Ascending aorta (tissue), 2 donors: ENCODE results near the gene SAYSD1. TPM values are rescaled to one million over a fixed set of nuclear protein-coding genes. Genes with fewer than 3 reads are reported as not detected.

Experiments used
- DNase-seq, 2 donors: peaks; one replicate each; pipeline ENCODE4 v3.0.0-alpha.2; 2019; ENCODE audit warnings: low spot score in 2 of 2
- H3K27ac ChIP-seq, 2 donors: fragments of 200-600 bp; sonication (generic); one replicate each; pipeline ENCODE4 v1.5.1; 2016 to 2017; ENCODE audit warnings: mild to moderate bottlenecking in 1 of 2
- H3K27me3 ChIP-seq: fragments of 200-600 bp; sonication (generic); one replicate; pipeline ENCODE4 v1.5.1; 2017
- H3K36me3 ChIP-seq, 2 donors: fragments of 200-600 bp; sonication (generic); one replicate each; pipeline ENCODE4 v1.5.1; 2016
- H3K4me1 ChIP-seq, 2 donors: fragments of 200-600 bp; sonication (generic); one replicate each; pipeline ENCODE4 v1.5.1; 2016 to 2017; ENCODE audit warnings: mild to moderate bottlenecking in 1 of 2
- H3K4me3 ChIP-seq, 2 donors: fragments of 200-600 bp; sonication (generic); one replicate each; pipeline ENCODE4 v1.5.1; 2016 to 2017; ENCODE audit warnings: mild to moderate bottlenecking in 1 of 2
- H3K9me3 ChIP-seq, 2 donors: fragments of 200-600 bp; sonication (generic); one replicate each; pipeline ENCODE4 v1.5.1; 2016
- intact Hi-C: fragments of 100-400 bp; cut with DNase I; formaldehyde crosslinking; loops from one replicate; pipeline ENCODE4 v1.15.1; 2023
- total RNA-seq: library from RNA; depleted of rRNA; stranded (reverse); fragments of >200 nt; gene quantifications from one replicate; pipeline ENCODE4 v1.1.0, GENCODE V29; 2016
- TF ChIP-seq, protein P1 (sequence below), 3 experiments: fragments of 200-600 bp in 2 of 3; fragments of 450-650 bp in 1 of 3; sonication (generic) in 2 of 3; IDR thresholded peaks; one replicate each; pipeline ENCODE4 v1.5.1; 2016 to 2019; ENCODE audit warnings: antibody characterized with exemption in 3 of 3, mild to moderate bottlenecking in 1 of 3, moderate library complexity in 1 of 3

SAYSD1 gene
- total RNA-seq, 1 donor from 2014 or later: 2.1 TPM

DNA sequence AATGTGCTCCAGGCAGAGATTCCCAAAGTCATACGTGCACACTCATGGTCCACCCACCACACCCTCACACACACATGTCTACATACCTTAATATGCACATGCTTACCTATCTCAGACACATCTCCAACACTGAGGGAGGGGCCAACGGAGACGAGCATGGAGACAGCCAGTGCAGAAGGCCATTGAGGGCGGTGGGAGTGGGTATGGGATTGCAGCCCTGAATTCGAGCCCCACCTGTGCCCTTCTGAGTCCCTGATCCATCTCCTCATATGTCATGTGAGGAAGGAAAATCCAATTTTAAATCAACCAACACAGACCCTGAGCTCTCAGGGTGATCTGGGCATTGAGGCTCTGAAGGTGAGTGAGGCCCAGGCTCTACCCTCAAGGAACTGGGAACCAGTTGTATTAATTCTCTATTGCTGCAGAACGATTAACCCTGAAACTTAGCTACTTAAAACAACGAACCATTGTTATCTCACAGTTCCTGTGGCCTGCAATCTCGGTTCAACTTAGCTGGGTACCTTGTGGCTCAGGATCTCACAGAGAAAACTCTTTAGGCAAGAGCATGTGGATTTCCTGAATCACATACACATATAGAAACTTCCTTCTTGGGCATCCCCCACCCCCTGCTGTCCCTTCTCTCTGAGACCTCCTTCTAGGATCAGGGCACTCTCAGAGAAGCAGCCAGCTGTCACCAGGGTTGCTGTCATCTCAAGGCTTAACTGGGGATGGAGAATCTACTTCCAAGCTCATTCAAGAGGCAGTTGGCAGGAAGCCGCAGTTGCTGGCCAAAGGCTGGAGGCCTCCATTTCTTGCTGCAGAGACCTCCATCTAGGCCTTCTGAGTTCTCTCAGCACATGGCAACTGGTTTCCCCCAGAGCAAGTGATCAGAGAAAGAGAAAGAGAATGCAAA is 38.1 kb downstream of the SAYSD1 start:
- TF ChIP-seq, protein P1, sequence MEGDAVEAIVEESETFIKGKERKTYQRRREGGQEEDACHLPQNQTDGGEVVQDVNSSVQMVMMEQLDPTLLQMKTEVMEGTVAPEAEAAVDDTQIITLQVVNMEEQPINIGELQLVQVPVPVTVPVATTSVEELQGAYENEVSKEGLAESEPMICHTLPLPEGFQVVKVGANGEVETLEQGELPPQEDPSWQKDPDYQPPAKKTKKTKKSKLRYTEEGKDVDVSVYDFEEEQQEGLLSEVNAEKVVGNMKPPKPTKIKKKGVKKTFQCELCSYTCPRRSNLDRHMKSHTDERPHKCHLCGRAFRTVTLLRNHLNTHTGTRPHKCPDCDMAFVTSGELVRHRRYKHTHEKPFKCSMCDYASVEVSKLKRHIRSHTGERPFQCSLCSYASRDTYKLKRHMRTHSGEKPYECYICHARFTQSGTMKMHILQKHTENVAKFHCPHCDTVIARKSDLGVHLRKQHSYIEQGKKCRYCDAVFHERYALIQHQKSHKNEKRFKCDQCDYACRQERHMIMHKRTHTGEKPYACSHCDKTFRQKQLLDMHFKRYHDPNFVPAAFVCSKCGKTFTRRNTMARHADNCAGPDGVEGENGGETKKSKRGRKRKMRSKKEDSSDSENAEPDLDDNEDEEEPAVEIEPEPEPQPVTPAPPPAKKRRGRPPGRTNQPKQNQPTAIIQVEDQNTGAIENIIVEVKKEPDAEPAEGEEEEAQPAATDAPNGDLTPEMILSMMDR (IDR thresholded peaks at IDR 0.05): no peak
- no peak overlapping the region for H3K27ac ChIP-seq
- H3K27me3 ChIP-seq: no peaks in the 10 kb centered on the region
- intact Hi-C loops: no loop called here
- no peaks in the 10 kb centered on the region for H3K9me3 ChIP-seq
- no peak overlapping the region for H3K4me3 ChIP-seq
- H3K4me1 ChIP-seq: no peaks in the 10 kb centered on the region
- DNase-seq: no peak
- H3K36me3 ChIP-seq: no peaks in the 10 kb centered on the region

DNA sequence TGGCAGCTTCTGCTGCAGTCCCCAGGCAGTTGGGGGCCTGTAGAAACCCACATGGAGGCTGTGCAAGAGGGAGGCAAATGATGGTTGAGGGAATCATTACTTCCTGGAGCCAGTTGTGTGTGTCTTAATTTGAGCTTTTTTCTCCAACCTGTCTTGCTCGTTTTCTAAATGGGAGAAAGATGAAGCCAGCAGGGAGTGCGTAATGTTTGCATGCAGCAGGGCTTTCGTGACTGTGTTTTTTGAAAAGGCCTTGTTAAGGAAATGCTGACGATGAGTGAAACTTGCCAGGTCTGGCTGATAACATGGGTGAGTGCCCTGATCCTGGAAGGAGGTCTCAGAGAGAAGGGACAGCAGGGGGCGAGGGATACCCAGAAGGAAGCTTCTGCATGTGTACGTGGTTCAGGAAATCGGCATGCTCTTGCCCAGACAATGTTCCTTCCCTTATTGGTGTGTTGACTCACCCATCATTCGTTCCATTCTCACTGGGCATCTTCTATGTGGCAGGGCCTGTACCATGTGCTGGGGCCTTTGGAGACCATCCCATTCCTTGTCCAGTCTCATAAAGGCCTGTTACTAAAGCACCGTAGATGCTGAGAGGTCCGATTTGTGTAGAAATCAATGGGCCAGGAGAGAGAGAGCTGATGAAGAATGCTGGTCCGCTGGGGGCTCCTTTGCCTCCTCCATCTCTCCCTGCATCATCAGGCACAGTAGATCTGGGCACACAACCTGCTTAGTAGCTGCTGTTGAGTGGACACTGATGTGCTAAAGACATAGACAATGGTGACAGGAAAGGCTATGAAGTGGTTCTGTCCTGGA is 39.0 kb downstream of the SAYSD1 start:
- intact Hi-C loops: no loop called here
- Histone ChIP-seq H3K27me3 (no peaks in the 10 kb centered on the region), H3K36me3 (no peaks in the 10 kb centered on the region), H3K4me3 (no peak overlapping the region), H3K27ac (no peak overlapping the region), H3K4me1 (no peaks in the 10 kb centered on the region), H3K9me3 (no peaks in the 10 kb centered on the region)
- TF ChIP-seq, protein P1 (IDR thresholded peaks at IDR 0.05): no peak
- DNase-seq: no peak

DNA sequence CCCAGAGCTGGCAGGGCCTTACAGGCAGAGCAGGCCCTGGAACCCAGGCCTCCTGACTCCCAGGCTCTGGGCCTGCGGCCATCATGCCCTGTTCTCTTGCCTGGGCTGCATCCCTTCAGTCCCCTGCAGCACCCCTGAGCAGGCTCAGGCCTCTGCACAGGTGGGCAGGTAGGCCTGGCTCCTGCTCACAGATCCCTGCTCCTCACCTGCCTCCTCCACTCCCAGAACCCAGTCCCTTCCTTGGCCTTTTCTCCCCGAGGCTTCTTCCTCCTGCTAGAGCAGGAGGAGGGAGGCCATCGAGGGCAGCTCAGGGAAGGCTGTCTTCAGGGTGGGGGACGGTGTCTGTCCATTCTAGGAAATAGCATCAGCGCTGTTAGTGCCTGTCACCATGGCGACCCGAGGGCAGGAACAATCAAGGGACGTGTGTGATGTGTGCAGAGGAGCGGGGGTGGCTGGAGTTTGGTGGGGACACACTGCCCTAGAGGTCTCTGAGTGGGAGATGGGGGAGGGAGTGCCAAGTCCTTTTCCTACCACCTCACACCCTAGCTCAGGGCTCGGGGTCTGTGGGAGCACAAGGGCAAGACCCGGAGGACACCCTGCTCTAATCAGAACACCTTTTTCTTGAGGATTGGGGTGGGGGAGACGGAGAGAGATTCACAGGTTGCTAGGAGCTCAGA is 39.8 kb downstream of the SAYSD1 start:
- TF ChIP-seq, protein P1 (IDR thresholded peaks at IDR 0.05): no peak
- H3K27me3 ChIP-seq: no peaks in the 10 kb centered on the region
- intact Hi-C loops: no loop called here
- H3K36me3 ChIP-seq: no peaks in the 10 kb centered on the region
- H3K27ac ChIP-seq: no peak overlapping the region
- no peak overlapping the region for H3K4me3 ChIP-seq
- H3K9me3 ChIP-seq: no peaks in the 10 kb centered on the region
- no peak for DNase-seq
- no peaks in the 10 kb centered on the region for H3K4me1 ChIP-seq

DNA sequence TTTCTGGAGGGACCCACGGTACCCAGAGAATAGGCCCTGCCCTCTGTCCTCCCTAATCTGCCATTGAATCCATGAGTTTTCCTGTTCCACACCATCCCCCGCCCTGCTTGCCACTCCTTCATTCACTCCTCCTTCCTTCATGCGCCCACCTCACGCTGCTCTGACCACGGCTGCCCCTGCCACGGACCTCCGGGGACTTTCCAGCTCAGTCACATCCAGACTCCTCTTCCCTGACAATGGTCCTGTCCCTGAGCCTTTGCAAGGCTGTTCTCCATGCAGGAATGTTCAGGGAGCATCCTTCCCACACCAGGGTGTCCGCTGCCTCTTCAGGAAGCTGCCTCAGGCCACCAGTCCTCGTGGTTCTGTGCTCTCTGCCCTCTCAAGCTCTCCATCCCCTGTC is 40.5 kb downstream of the SAYSD1 start:
- Histone ChIP-seq H3K36me3 (no peaks in the 10 kb centered on the region), H3K9me3 (no peaks in the 10 kb centered on the region), H3K27ac (no peak overlapping the region), H3K4me3 (no peak overlapping the region), H3K4me1 (no peaks in the 10 kb centered on the region), H3K27me3 (no peaks in the 10 kb centered on the region)
- TF ChIP-seq, protein P1 (IDR thresholded peaks at IDR 0.05): no peak
- no peak for DNase-seq
- intact Hi-C loops: no loop called here

DNA sequence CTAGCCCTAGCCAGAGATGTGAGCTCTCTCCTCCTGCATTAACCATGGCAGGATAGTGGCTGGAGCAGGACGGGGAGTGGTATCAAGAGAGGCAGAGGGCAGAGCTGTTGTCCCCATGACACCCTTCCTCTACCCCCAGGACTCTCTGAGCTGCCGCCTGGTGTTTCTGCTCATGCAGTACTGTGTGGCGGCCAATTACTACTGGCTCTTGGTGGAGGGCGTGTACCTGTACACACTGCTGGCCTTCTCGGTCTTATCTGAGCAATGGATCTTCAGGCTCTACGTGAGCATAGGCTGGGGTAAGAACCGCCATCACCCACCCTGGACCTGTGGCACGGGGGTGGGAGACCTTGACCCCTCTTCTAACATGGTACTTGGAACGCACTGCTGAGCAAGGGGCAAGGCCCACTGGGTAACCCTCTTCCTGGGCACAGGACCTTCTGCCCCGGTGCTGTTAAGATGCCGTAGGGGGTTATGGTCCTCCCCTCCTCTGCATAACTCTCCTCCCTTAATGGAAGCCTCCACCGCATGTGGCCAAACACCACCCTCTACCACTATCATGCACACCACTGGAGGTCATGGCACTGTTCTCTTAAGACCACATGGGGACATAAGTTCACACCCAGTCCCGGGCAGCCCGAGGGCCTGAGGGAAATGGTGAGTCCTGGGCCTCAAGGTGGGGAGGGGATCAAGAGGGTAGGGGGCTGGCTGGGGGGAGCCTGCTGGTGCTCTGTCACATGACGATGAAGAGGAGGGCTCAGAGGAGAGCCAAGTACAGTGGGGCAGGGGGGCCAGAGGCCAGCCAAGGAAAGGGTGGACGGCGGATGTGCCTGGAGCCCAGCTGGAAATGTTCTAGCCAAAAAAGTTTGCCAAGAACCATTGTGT is 41.3 kb downstream of the SAYSD1 start:
- no peak overlapping the region for H3K4me3 ChIP-seq
- TF ChIP-seq, protein P1 (IDR thresholded peaks at IDR 0.05): no peak
- DNase-seq: no peak
- intact Hi-C loops: no loop called here
- no peaks in the 10 kb centered on the region for H3K4me1 ChIP-seq
- no peaks in the 10 kb centered on the region for H3K27me3 ChIP-seq
- H3K27ac ChIP-seq: no peak overlapping the region
- no peaks in the 10 kb centered on the region for H3K36me3 ChIP-seq
- no peaks in the 10 kb centered on the region for H3K9me3 ChIP-seq
